Measurements from ENCODE around the gene MSI1. TPM values are rescaled to one million over a fixed set of nuclear protein-coding genes. Genes with fewer than 3 reads are reported as not detected.

The MSI1 gene
- polyA plus RNA-seq, 6 donors from 2014 or later: not detected

DNA sequence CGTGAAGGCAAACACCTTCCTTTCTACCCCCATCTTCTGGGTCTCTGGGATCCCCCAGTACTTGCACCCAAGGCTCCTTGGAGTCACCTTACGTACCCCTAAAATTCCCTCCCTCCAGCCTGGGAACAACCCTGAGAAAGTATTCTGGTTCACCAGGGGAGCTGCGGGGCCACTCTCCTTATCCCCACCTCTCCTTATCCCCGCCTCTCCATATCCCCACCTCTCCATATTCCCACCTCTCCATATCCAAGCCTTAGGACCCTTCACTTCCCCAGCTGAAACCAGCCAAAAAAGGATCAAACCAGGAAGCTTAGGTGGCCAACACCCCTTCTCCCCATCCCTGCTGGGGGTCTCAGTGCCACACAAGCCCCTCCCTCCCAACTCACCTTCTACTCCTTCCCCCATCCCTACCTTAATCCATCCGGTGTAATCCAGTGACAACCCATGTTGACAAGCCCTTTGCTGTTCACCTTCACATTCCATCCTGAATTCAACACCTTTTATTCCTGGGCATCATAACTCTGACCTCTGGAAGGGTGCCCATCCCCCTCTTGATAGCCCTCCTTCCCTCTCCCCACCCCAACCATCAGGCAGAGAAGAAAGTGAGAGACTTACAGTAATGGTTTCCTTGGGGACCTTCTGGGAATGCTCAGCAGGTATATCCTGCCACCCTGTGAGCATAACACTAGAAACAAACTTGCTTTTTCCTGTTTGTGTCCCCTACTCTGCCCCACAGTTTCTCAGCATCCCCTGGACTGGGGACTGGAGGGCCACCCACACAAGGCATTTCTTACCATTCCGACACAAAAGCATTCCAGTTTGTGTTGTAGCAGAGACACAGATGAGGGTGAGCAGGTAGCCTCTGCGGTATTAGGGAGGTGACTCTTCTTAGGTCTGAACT lies 1.6 kb upstream of the MSI1 start:
- Mint-ChIP-seq H3K27me3 (peaks cover 65 to 84% (median 83%) of the 10 kb centered on the region in 3 donors), H3K36me3 (no peaks in the 10 kb centered on the region), H3K4me3 (peak overlapping the region in 7 of 8 donors; percentile 61 to 92 (median 79)), H3K9me3 (peaks cover 0 to 1% (median 0%) of the 10 kb centered on the region in 7 donors), H3K27ac (peak overlapping the region in 3 of 6 donors; percentile 41 to 80 (median 58)), H3K4me1 (peaks cover 12 to 25% (median 15%) of the 10 kb centered on the region in 3 donors)
- ATAC-seq (ENCODE audit: low read depth in 2 of 2) (no peak), DNase-seq (no peak)

DNA sequence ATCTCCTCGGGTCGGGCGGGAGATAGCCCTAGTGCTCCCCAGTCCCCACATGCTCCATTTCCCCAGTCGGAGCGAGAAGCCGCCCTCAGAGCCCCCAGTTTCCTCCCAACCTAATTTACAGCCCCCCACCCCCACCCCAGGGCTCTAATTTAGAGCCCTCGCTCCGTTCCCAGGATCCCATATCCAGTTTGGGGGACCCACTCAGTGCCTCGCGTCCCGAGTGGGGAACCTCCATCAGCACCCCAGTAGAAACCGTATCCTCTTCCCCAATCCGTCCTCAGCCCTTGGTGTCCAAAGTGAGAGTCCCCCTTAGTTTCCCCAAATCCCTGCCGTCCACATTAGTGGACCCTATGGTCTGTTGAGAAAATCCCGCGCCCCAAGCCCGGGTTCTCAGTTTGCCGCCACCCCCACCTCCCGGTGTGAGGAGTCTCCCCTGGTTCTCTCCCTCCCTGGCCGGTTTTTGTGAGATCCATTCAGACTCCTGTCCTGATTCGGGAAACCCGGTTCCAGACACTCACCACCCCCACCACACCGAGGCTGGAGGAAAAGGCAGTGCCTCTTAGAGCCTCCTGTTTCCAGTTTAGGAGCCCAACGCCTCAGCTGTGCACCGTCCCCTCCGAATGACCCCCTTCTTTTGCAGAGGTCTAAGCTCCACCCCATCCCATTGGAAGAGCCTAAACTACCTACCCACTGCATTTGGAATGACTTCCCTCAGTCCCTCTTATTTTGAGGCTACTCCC lies 809 bp upstream of the MSI1 start:
- Mint-ChIP-seq H3K27ac (peak overlapping the region in 1 of 6 donors; percentile 58), H3K4me1 (peaks cover 12 to 25% (median 15%) of the 10 kb centered on the region in 3 donors), H3K27me3 (peaks cover 71 to 84% (median 83%) of the 10 kb centered on the region in 3 donors), H3K9me3 (peaks cover 0 to 1% (median 0%) of the 10 kb centered on the region in 7 donors), H3K4me3 (peak overlapping the region; percentile 61 to 92 (median 80)), H3K36me3 (no peaks in the 10 kb centered on the region)
- DNase-seq (no peak), ATAC-seq (ENCODE audit: low read depth in 2 of 2) (no peak)

DNA sequence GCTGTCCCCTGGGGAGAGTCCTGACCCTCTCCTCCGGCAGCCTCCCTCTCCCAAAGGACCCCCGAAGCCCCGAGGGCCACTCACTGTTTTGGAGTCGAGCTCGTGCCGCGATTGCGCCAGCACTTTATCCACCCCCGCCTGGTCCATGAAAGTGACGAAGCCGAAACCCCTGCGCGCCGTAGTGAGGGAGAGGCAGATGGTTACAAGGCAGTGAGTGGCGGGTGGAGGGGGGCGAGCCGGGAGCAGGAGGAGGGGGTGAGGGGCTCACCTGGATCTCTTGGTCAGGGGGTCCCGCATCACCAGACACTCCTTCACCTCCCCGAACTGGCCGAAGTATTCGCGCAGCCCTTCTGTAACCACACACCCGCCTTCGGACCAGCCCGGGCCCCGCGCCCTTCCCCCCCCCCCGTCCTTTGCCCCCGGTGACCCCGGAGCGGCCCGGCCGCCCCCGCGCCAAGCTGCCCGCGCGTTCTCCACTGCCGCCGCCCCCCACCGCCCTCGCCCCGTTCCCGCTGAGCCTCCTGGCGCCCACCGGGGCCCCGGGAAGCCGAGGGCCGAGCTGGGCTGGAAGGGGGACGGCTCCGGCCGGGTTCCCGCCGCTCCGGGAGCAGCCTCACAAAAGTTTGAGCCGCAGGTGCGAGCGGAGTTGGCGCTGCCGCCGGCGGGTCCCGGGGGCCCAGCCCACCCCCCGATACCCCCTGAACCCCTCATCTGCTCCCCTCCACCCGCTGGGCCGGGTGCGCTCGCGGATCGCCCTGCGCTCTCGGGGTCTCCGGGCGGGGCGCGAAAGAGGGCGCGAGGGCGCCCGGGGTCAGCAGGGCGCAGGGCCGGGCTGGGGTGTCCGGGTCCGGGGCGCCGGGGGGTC lies 808 bp downstream of the MSI1 start:
- H3K36me3 Mint-ChIP-seq: no peaks in the 10 kb centered on the region
- H3K27ac Mint-ChIP-seq: no peak overlapping the region
- ATAC-seq (ENCODE audit: low read depth in 2 of 2) (no peak), DNase-seq (no peak)
- H3K9me3 Mint-ChIP-seq: peaks cover 0 to 2% (median 0%) of the 10 kb centered on the region in 7 donors
- H3K4me1 Mint-ChIP-seq: peaks cover 12 to 25% (median 15%) of the 10 kb centered on the region in 3 donors
- peak overlapping the region in 7 of 8 donors; percentile 36 to 78 (median 65) for H3K4me3 Mint-ChIP-seq
- peaks cover 77 to 86% (median 84%) of the 10 kb centered on the region in 3 donors for H3K27me3 Mint-ChIP-seq

DNA sequence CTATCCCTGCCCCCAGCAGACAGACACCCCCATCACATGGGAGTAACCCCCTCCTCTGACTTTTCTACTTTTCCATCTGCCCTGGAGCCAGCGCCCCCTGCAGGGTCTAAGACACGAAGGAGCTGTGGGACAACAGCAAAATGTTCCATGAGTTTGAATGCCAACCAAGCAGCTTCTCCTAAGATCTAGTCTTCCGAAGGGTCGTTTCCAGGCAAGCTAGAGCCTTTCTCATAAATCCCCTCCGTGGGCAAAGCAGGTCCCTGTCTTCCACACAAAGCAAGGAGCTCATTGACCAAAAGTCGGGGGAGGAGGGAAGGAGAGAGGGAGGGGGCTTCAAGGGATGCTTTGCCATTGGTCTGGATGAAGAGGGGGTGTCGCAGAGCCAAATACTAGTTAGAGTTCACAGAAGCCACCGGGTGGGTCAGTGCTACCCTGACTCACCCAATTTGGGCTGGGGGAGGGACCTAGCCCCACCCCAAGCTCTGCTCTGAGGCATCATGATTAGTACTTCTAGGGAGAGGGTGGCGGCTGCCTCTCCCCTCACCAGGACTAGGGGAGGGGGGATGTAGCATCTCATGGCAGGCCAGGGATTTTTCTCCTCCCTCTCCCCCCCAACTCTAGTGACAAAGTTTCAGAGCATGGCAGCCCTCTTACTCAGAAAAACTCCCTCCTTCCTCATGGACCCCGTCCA lies 1.6 kb downstream of the MSI1 start:
- Mint-ChIP-seq H3K27me3 (peaks cover 79 to 87% (median 84%) of the 10 kb centered on the region in 3 donors), H3K9me3 (peaks cover 0 to 2% (median 0%) of the 10 kb centered on the region in 7 donors), H3K27ac (peak overlapping the region in 1 of 6 donors; percentile 62), H3K4me3 (peak overlapping the region; percentile 36 to 87 (median 60)), H3K36me3 (no peaks in the 10 kb centered on the region), H3K4me1 (peaks cover 12 to 26% (median 15%) of the 10 kb centered on the region in 3 donors)
- ATAC-seq (ENCODE audit: low read depth in 2 of 2) (no peak), DNase-seq (no peak)

DNA sequence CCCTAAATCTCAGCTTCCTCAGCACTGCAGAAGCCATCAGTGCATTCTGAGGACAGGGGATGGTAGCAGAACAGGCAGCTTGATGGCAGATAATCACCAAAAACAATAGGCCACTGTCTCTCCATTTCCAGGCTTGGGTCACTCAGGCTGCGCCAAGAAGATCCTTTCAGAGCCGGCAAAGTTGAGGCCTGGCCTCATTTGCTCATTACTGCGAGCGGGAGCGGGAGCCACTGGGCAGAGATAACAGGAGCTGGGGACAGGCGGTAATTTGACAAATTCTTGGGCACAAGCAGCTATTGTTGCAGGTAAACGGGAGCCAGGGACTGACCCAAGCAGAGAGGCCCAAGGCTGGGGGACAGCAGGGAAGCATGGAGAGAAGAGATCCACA lies 2.1 kb downstream of the MSI1 start:
- Mint-ChIP-seq H3K9me3 (peaks cover 0 to 2% (median 0%) of the 10 kb centered on the region in 7 donors), H3K4me3 (peak overlapping the region in 6 of 8 donors; percentile 13 to 87 (median 59)), H3K27ac (no peak overlapping the region), H3K27me3 (peaks cover 79 to 87% (median 84%) of the 10 kb centered on the region in 3 donors), H3K36me3 (no peaks in the 10 kb centered on the region), H3K4me1 (peaks cover 17 to 30% (median 19%) of the 10 kb centered on the region in 3 donors)
- ATAC-seq (ENCODE audit: low read depth in 2 of 2) (no peak), DNase-seq (no peak)

DNA sequence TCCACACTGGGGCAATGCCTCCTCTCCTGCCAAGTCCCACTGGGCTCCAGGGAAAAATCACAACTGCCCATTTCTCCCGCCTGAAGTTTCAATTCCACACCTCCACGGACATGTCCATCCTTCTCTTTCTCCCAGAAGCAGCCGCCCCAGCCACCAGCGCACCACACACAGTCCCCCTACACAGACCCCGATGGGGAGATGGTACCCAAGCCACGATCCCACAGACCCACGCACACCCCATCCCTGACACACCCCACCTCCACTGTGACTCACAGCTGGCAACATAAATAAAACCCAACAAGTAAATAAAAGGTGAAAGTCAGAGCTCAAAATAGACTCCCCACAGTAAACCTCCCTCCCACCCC lies 2.6 kb downstream of the MSI1 start:
- Mint-ChIP-seq H3K4me3 (peak overlapping the region in 2 of 8 donors; percentile 17 to 53), H3K27me3 (peaks cover 74 to 86% (median 84%) of the 10 kb centered on the region in 3 donors), H3K9me3 (peaks cover 0 to 2% (median 0%) of the 10 kb centered on the region in 7 donors), H3K27ac (peak overlapping the region in 1 of 6 donors; percentile 13), H3K36me3 (no peaks in the 10 kb centered on the region), H3K4me1 (peaks cover 19 to 30% (median 22%) of the 10 kb centered on the region in 3 donors)
- ATAC-seq (ENCODE audit: low read depth in 2 of 2): no peak
- DNase-seq: no peak

DNA sequence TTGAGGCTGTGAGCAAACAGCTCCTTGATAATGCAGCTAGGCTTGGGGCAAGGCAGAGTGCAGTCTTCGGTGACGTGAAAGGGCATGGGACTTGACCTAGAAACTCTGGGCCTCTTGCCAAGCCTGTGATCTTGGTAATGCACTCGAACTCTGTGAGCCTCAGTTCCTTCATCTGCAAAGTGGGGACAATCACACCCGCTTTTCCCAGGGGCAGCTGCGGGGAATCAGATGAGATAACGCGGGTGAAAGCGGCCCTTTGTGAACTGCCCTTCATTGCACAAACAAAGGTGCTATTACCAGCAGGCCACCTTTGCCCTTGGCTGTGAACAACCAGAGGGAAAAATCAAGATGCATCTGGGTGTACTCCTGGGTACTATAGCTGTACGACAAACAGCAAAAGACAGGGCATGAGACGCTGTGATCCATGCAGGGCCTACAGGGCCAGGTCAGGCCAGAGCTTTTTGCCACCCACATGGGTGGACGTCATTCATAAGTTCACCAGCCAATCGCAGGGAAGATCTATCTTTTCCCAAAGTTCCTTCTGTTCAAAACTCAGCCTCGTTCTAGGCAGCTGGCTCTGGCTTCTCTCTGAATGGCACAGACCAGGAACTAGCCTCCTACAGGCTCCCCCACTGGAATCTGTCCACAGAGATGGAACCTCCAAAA lies 3.2 kb downstream of the MSI1 start:
- H3K27me3 Mint-ChIP-seq: peaks cover 72 to 86% (median 84%) of the 10 kb centered on the region in 3 donors
- H3K4me1 Mint-ChIP-seq: peaks cover 19 to 33% (median 22%) of the 10 kb centered on the region in 3 donors
- ATAC-seq (ENCODE audit: low read depth in 2 of 2) (no peak), DNase-seq (no peak)
- no peaks in the 10 kb centered on the region for H3K36me3 Mint-ChIP-seq
- no peak overlapping the region for H3K27ac Mint-ChIP-seq
- no peak overlapping the region for H3K4me3 Mint-ChIP-seq
- H3K9me3 Mint-ChIP-seq: peaks cover 0 to 2% (median 0%) of the 10 kb centered on the region in 7 donors

DNA sequence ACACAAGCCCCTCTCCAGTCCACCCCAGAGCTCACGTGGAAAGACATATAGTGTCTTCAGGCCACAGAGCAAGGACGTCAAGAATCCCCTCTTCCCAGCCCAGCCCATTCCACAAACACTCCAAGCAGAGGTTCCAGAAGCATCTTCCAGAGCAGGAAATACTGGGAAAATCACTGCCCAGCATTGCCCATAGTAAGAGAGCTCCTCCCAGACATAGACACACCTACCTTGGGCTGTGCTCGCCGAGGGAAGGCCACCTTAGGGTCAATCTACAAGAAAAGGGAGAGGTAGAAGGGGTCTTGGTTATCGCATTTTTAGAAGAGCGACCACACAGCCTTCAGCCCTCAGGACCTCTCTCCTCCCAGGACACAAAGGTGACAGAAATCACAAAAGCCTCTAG lies 4.5 kb downstream of the MSI1 start:
- ATAC-seq (ENCODE audit: low read depth in 2 of 2) (no peak), DNase-seq (no peak)
- Mint-ChIP-seq H3K9me3 (peaks cover 0 to 2% (median 0%) of the 10 kb centered on the region in 7 donors), H3K27ac (peak overlapping the region in 1 of 6 donors; percentile 24), H3K36me3 (no peaks in the 10 kb centered on the region), H3K4me1 (peaks cover 6 to 21% (median 12%) of the 10 kb centered on the region in 3 donors), H3K4me3 (peak overlapping the region in 1 of 8 donors; percentile 50), H3K27me3 (peaks cover 62 to 86% (median 83%) of the 10 kb centered on the region in 3 donors)

DNA sequence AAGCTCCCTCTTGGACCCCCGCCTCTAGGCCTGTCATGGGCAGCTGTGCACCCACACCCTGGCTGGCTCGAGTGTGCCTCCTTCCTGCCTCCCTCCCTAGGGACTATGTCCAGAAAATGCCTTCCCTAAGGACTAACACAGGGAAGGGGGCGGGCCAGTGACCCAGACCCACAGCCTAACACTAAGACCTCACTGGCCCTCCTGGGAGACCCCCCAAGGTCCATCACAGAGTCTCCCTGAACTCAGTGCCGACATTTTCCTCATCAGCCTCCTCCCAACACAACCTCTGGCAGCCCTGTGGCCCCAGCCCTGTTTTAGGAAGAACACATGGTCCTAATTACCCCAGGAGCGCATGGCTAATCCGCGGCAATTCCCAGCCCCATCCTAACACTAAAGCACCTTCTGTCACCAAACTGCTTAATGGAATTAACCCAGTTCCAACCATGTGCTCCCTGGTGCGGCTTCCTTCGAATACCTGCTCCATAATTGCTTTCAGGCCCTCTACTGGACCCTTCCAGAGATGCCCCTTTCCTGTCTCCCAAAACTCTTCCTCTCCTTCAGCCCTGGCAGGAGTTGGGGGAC lies 5.6 kb downstream of the MSI1 start:
- no peak for DNase-seq
- H3K27ac Mint-ChIP-seq: peak overlapping the region in 1 of 6 donors; percentile 39
- peaks cover 4 to 20% (median 10%) of the 10 kb centered on the region in 3 donors for H3K4me1 Mint-ChIP-seq
- H3K4me3 Mint-ChIP-seq: no peak overlapping the region
- no peak for ATAC-seq (ENCODE audit: low read depth in 2 of 2)
- peaks cover 0 to 2% (median 0%) of the 10 kb centered on the region in 7 donors for H3K9me3 Mint-ChIP-seq
- H3K27me3 Mint-ChIP-seq: peaks cover 67 to 95% (median 90%) of the 10 kb centered on the region in 3 donors
- H3K36me3 Mint-ChIP-seq: no peaks in the 10 kb centered on the region

DNA sequence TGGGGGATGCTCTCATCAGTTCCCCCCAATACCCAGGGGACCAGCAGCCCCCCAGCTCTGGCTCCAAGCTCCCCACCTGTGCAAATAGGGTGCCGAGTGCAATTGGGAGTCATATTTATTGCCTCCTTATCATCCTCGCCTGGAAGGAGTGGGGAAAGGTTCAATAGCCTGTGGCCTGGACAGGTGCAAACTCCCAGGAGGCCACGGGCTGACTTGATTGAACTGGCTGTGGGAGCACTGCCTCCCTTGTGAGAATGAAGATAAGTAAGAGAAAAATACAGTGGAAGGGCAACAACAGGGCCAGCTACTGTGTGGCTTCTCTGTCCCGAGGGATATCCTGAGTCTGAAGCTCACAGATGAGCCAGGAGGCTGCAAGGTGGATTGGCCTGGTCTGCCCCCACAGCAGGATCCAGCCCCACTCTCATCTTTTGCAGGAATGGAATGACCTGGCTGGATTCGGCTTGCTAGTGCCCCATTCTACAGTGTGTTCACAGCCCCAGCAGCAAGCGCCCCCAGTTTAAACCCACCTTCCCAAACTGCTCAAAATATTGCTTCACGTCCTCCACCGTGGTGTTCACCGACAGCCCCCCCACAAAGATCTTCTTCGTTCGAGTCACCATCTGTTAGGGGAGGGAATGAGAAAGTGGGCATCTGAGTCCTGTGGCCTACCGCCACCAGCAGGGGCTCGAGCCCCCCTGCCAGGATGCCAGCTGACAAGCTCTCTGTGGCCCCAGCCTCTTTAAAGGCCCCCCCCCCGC lies 6.3 kb downstream of the MSI1 start:
- H3K36me3 Mint-ChIP-seq: no peaks in the 10 kb centered on the region
- H3K4me3 Mint-ChIP-seq: peak overlapping the region in 2 of 8 donors; percentile 41 to 74
- no peak for DNase-seq
- peaks cover 0 to 2% (median 0%) of the 10 kb centered on the region in 7 donors for H3K9me3 Mint-ChIP-seq
- no peak for ATAC-seq (ENCODE audit: low read depth in 2 of 2)
- H3K27me3 Mint-ChIP-seq: peaks cover 72 to 99% (median 95%) of the 10 kb centered on the region in 3 donors
- H3K27ac Mint-ChIP-seq: no peak overlapping the region
- H3K4me1 Mint-ChIP-seq: peaks cover 4 to 17% (median 10%) of the 10 kb centered on the region in 3 donors

Measured in naive B cell (primary cell).